ENCODE measurements around the gene RETSAT. TPM values are rescaled to one million over a fixed set of nuclear protein-coding genes. Genes with fewer than 3 reads are reported as not detected.

RETSAT gene
- total RNA-seq, 1 donor from 2014 or later = 17.1 TPM

DNA sequence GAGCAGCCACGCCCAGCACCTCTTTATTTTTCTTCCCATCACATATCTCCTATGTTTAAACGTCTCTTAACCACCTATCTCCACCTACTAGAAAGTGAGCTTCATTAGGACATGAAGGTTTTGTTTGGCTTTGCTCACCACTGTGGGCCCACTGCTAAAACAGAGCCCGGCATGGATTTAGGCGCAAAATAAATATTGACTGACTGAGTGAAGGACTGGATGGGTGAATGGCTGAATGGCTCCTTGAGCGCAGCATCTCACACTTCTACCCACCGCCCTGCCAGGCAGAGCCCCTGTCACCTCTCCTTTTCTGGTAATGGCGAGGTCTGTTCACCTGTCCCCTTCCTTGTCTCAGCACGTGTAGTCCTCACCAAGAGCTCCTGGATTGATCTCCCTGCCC is 45.7 kb upstream of the RETSAT start:
- DNase-seq = no peak
- POLR2A ChIA-PET = interaction anchor here (0.6 to 2.1 kb wide), 2 partner anchors 9 to 11 kb away, joined by 3 to 7 read pairs; partner anchors contain the start of gene CAPG
- Mint-ChIP-seq H3K4me1 (peaks cover 23% of the 10 kb centered on the region), H3K9me3 (no peaks in the 10 kb centered on the region), H3K27me3 (no peaks in the 10 kb centered on the region), H3K27ac (no peak overlapping the region), H3K36me3 (ENCODE audit: low read depth) (peaks cover 73% of the 10 kb centered on the region), H3K4me3 (no peak overlapping the region)
- CTCF ChIA-PET = no interaction called here
- TF ChIP-seq, protein P1, sequence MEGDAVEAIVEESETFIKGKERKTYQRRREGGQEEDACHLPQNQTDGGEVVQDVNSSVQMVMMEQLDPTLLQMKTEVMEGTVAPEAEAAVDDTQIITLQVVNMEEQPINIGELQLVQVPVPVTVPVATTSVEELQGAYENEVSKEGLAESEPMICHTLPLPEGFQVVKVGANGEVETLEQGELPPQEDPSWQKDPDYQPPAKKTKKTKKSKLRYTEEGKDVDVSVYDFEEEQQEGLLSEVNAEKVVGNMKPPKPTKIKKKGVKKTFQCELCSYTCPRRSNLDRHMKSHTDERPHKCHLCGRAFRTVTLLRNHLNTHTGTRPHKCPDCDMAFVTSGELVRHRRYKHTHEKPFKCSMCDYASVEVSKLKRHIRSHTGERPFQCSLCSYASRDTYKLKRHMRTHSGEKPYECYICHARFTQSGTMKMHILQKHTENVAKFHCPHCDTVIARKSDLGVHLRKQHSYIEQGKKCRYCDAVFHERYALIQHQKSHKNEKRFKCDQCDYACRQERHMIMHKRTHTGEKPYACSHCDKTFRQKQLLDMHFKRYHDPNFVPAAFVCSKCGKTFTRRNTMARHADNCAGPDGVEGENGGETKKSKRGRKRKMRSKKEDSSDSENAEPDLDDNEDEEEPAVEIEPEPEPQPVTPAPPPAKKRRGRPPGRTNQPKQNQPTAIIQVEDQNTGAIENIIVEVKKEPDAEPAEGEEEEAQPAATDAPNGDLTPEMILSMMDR (IDR thresholded peaks at IDR 0.05) = no peak
- intact Hi-C loops (cut with micrococcal nuclease) = no loop called here
- no peak for ATAC-seq (ENCODE audit: low read depth)

DNA sequence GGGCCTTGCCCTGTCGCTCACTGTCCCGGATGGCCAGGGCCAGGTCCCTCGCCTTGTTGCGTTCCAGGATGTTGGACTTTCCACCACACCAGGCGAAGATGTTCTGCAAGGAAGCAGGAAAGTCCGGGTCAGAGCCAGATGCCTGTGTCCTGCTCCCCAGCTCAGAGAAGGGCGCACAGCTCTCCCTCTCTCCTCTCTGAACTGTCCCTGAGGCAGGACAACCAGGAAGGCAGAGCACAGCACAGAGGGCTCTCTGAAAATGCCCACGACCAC is 44.8 kb upstream of the RETSAT start:
- TF ChIP-seq, protein P1 (IDR thresholded peaks at IDR 0.05) = no peak
- intact Hi-C loops (cut with micrococcal nuclease) = no loop called here
- ATAC-seq (ENCODE audit: low read depth) (no peak), DNase-seq (no peak)
- Mint-ChIP-seq H3K27me3 (no peaks in the 10 kb centered on the region), H3K4me1 (peaks cover 20% of the 10 kb centered on the region), H3K36me3 (ENCODE audit: low read depth) (peaks cover 78% of the 10 kb centered on the region), H3K4me3 (no peak overlapping the region), H3K9me3 (no peaks in the 10 kb centered on the region), H3K27ac (peak overlapping the region; percentile 22)
- ChIA-PET POLR2A (interaction anchor here (2.1 kb wide), 1 partner anchor 10 kb away, joined by 7 read pairs; the partner anchor contains the start of gene CAPG), CTCF (no interaction called here)

DNA sequence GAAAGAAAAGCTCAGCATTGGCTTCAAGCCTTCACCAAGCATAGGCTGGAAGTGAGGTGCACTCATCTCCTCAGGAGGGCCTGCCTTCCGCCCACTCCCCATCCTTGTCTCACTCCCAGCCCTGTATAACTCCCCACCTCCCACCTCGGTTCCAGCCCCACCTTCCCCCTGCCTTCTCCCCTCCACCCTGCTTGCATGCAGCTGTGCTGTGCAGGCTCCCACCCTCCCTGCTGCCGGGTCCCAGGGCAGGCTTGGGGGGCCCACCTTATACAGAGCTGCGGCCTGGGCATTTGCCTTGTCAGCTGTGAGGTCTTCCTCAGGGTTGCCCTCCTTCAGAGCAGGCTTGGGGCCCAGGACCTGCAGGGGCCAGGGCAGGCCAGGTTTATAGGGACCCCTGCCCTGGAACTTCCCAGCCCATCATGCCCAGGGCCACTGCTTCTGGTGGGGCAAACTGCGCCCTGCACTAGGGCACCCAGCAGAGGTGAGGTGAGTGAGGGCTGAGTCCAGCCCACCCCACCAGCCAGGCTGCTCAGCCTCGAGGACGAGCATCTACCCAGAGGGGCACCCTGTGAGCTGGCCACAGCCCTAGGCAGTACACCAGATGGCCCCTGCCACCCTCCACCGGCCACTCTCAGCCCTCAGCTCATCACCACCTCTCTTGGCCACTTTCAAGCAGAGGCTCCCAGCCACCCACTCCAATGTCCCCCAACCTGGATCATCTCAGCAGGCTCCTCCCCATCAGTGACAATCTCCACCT is 44.3 kb upstream of the RETSAT start:
- no peak for DNase-seq
- Mint-ChIP-seq H3K27me3 (no peaks in the 10 kb centered on the region), H3K27ac (peak overlapping the region; percentile 22), H3K4me3 (no peak overlapping the region), H3K9me3 (no peaks in the 10 kb centered on the region), H3K36me3 (ENCODE audit: low read depth) (peaks cover 82% of the 10 kb centered on the region), H3K4me1 (peaks cover 24% of the 10 kb centered on the region)
- TF ChIP-seq, protein P1 (IDR thresholded peaks at IDR 0.05) = no peak
- POLR2A ChIA-PET = no interaction called here
- intact Hi-C loops (cut with micrococcal nuclease) = no loop called here
- no peak for ATAC-seq (ENCODE audit: low read depth)
- CTCF ChIA-PET = no interaction called here

DNA sequence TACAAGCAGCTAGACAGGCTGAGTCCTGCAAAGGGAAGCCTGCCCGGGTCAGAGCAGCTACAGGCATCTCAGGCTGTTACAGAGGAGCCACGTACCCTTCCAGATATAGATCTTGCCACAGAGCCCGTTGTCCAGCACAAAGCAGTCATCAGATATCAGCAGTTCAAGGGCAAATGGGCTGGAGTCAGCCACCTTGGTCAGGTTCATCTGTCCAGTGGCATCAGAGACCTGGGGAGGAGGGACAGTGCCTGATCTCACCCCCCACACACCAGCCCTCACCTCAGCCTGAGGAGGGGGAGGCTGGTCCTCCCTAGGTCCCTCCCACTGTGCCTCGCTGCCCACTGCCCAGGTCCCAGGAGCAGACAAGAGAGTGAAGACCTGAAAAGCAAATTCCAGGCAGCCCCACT is 43.6 kb upstream of the RETSAT start:
- no peak overlapping the region for H3K27ac Mint-ChIP-seq
- intact Hi-C loops (cut with micrococcal nuclease) = no loop called here
- peaks cover 24% of the 10 kb centered on the region for H3K4me1 Mint-ChIP-seq
- ATAC-seq (ENCODE audit: low read depth) = no peak
- peaks cover 84% of the 10 kb centered on the region for H3K36me3 Mint-ChIP-seq (ENCODE audit: low read depth)
- DNase-seq = no peak
- ChIA-PET POLR2A (no interaction called here), CTCF (no interaction called here)
- no peaks in the 10 kb centered on the region for H3K9me3 Mint-ChIP-seq
- no peaks in the 10 kb centered on the region for H3K27me3 Mint-ChIP-seq
- no peak overlapping the region for H3K4me3 Mint-ChIP-seq
- TF ChIP-seq, protein P1 (IDR thresholded peaks at IDR 0.05) = no peak

DNA sequence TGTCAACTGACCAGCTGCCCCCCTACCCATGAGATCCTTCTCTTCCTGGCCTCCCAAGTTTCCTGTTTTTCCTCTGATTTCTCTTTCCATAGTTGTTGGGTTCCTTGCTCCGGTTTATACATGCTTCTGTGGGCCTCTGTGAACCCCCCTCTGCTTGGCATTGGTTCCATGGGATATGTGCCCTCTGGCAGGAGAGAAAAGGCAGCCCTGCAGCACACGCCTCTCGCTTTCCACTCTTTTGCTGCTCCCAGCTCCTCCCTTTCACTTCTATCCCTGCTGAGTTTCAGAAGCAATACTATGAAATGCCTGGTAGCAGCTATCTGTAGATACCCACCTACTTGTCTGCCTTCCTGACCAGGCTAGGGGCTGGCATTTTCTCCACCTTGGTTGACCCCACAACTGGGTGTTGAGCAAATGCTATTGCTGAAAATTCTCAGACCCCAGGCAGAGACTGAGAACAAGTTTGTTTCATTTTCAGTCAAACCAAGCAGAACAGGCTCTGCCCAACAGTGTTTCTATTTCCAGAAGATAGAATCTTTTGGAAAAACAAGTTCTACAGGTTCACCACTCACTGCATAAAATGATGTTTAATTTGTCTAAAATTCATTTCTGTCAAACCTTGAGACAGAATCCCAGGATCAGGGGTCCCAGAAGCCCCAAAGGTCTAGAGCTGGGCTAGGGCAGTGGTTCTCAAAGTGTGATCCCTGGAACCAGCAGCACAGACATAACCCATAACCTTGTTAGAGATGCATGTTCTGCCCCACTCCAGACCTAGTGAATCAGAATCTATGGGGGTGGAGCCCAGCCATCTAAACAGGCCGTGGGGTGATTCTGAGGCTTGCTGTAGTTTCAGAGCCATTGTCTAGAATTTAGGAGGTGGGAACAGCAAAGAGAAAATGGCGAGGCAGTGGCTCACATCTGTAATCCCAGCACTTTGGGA is 42.5 kb upstream of the RETSAT start:
- Mint-ChIP-seq H3K9me3 (no peaks in the 10 kb centered on the region), H3K4me3 (no peak overlapping the region), H3K36me3 (ENCODE audit: low read depth) (peaks cover 81% of the 10 kb centered on the region), H3K4me1 (peaks cover 24% of the 10 kb centered on the region), H3K27ac (peak overlapping the region; percentile 50), H3K27me3 (no peaks in the 10 kb centered on the region)
- POLR2A ChIA-PET = no interaction called here
- no peak for ATAC-seq (ENCODE audit: low read depth)
- CTCF ChIA-PET = no interaction called here
- intact Hi-C loops (cut with micrococcal nuclease) = no loop called here
- TF ChIP-seq, protein P1 (IDR thresholded peaks at IDR 0.05) = no peak
- DNase-seq = no peak

All from activated B cell treated with CpG ODN at 0.5 μM for 24 hours (primary cell).